SK-N-SH treated with all-trans-retinoic acid at 6 μM for 48 hours (cell line): ENCODE results near the gene ASCC3.
"Not testable (repeated sequence)": the region's sequence is repeated elsewhere in the genome, so short reads cannot be mapped to it uniquely, and the experiment has no call there.

ENCODE experiments used
- ATAC-seq: fragments of 200-7000 bp; cut with Tn5 transposase; 3 replicates; pipeline ENCODE4 v1.9.1; 2020; ENCODE audit warnings: mild to moderate bottlenecking, moderate library complexity
- ARNTL ChIP-seq: fragments of 450-650 bp; formaldehyde crosslinking; IDR thresholded peaks from 2 replicates; pipeline ENCODE4 v1.5.0; 2020; ENCODE audit warnings: low read depth, mild to moderate bottlenecking, moderate library complexity, borderline replicate concordance
- BACH2 ChIP-seq: fragments of 250-450 bp; sonication (Bioruptor Pico); IDR thresholded peaks from 2 replicates; pipeline ENCODE4 v1.9.0; 2021; ENCODE audit warnings: mild to moderate bottlenecking, borderline replicate concordance
- CSDC2 ChIP-seq: fragments of 250-450 bp; sonication (Bioruptor Pico); IDR thresholded peaks from 2 replicates; pipeline ENCODE4 v1.5.0; 2020; ENCODE audit warnings: mild to moderate bottlenecking, moderate library complexity
- CSRNP3 ChIP-seq: fragments of 250-450 bp; sonication (Bioruptor Pico); IDR thresholded peaks from 2 replicates; pipeline ENCODE4 v1.5.1; 2021; ENCODE audit warnings: mild to moderate bottlenecking, moderate library complexity
- ESRRG ChIP-seq: fragments of 250-450 bp; sonication (Bioruptor Pico); IDR thresholded peaks from 2 replicates; pipeline ENCODE4 v1.6.1; 2021; ENCODE audit warnings: mild to moderate bottlenecking
- GLIS3 ChIP-seq: fragments of 250-450 bp; sonication (Bioruptor Pico); IDR thresholded peaks from 2 replicates; pipeline ENCODE4 v1.5.0; 2020; ENCODE audit warnings: mild to moderate bottlenecking, moderate library complexity
- ISL1 ChIP-seq: fragments of 250-450 bp; sonication (Bioruptor Pico); IDR thresholded peaks from 2 replicates; pipeline ENCODE4 v2.1.2; 2022; ENCODE audit warnings: mild to moderate bottlenecking, moderate library complexity
- OSR1 ChIP-seq: fragments of 250-450 bp; sonication (Bioruptor Pico); IDR thresholded peaks from 2 replicates; pipeline ENCODE4 v1.8.0; 2022; ENCODE audit warnings: moderate library complexity, mild to moderate bottlenecking, inconsistent platforms
- PATZ1 ChIP-seq: fragments of 250-450 bp; sonication (Bioruptor Pico); IDR thresholded peaks from 2 replicates; pipeline ENCODE4 v1.8.0; 2020; ENCODE audit warnings: mild to moderate bottlenecking, moderate library complexity, borderline replicate concordance
- POU6F1 ChIP-seq: fragments of 250-450 bp; sonication (Bioruptor Pico); IDR thresholded peaks from 2 replicates; pipeline ENCODE4 v1.8.0; 2021; ENCODE audit warnings: low read depth, mild to moderate bottlenecking, moderate library complexity, borderline replicate concordance
- PPARA ChIP-seq: fragments of 250-450 bp; sonication (Bioruptor Pico); IDR thresholded peaks from 2 replicates; pipeline ENCODE4 v1.5.0; 2020; ENCODE audit warnings: mild to moderate bottlenecking, borderline replicate concordance
- RARB ChIP-seq: fragments of 250-450 bp; sonication (Bioruptor Pico); IDR thresholded peaks from 2 replicates; pipeline ENCODE4 v1.8.0; 2021; ENCODE audit warnings: mild to moderate bottlenecking, moderate library complexity
- SNAI2 ChIP-seq: fragments of 250-450 bp; sonication (Bioruptor Pico); IDR thresholded peaks from 2 replicates; pipeline ENCODE4 v1.5.0; 2020; ENCODE audit warnings: mild to moderate bottlenecking, moderate library complexity
- TCF4 ChIP-seq: fragments of 250-450 bp; sonication (Bioruptor Pico); IDR thresholded peaks from 2 replicates; pipeline ENCODE4 v1.8.0; 2021; ENCODE audit warnings: mild to moderate bottlenecking, moderate library complexity, borderline replicate concordance
- TOX ChIP-seq: fragments of 250-450 bp; sonication (Bioruptor Pico); IDR thresholded peaks from 2 replicates; pipeline ENCODE4 v1.8.0; 2021; ENCODE audit warnings: mild to moderate bottlenecking, moderate library complexity, borderline replicate concordance
- TSHZ2 ChIP-seq: fragments of 250-450 bp; sonication (Bioruptor Pico); IDR thresholded peaks from 2 replicates; pipeline ENCODE4 v1.5.0; 2020; ENCODE audit warnings: mild to moderate bottlenecking, moderate library complexity
- ZC3H10 ChIP-seq: fragments of 250-450 bp; sonication (Bioruptor Pico); IDR thresholded peaks from 2 replicates; pipeline ENCODE4 v1.5.1; 2021; ENCODE audit warnings: mild to moderate bottlenecking, moderate library complexity
- ZFP3 ChIP-seq: fragments of 250-450 bp; sonication (Bioruptor Pico); IDR thresholded peaks from 2 replicates; pipeline ENCODE4 v1.5.0; 2020; ENCODE audit warnings: mild to moderate bottlenecking, moderate library complexity
- ZFP30 ChIP-seq: fragments of 450-650 bp; formaldehyde crosslinking; IDR thresholded peaks from 2 replicates; pipeline ENCODE4 v1.5.0; 2022; ENCODE audit warnings: mild to moderate bottlenecking, moderate library complexity
- ZNF70 ChIP-seq: fragments of 450-650 bp; formaldehyde crosslinking; IDR thresholded peaks from 2 replicates; pipeline ENCODE4 v1.5.0; 2020; ENCODE audit warnings: mild to moderate bottlenecking, moderate library complexity
- ZNF8 ChIP-seq: fragments of 450-650 bp; formaldehyde crosslinking; IDR thresholded peaks from 2 replicates; pipeline ENCODE4 v1.5.0; 2020; ENCODE audit warnings: mild to moderate bottlenecking, moderate library complexity
- TF ChIP-seq, protein P1 (sequence below): fragments of 250-450 bp; sonication (Bioruptor Pico); IDR thresholded peaks from 2 replicates; pipeline ENCODE4 v1.5.1; 2020; ENCODE audit warnings: low read depth, mild to moderate bottlenecking, moderate library complexity

Gene ASCC3

GRCh38 chr6:100892116-100892515 lies 11.0 kb upstream of the ASCC3 start (continued):
- TF ChIP-seq ZC3H10 (CRISPR knock-in tag) (no peak), SNAI2 (CRISPR knock-in tag) (no peak), TOX (CRISPR knock-in tag) (no peak), BACH2 (CRISPR knock-in tag) (no peak), OSR1 (no peak), ZFP30 (CRISPR knock-in tag) (no peak), ARNTL (CRISPR knock-in tag) (no peak), ESRRG (no peak), RARB (CRISPR knock-in tag) (no peak)
- TF ChIP-seq, all 23 proteins: peak for 0

DNA sequence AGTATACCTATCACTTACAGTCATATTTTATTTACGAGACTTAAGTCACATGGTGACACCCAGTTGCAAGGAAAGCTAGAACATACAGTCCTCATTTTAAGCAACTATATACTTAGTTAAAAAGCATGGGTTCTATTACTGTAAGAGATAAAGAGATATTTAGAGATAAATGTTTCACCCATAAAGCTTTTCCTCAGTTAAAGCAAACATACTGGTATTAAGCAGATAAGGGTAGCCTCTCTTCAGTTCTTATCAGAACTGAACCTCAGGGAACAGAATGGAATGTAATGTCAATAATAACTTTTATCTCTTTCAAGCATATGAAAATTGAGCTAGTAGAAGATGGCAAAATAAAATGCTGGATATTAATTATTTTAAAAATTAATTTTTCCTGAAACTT lies 9.9 kb upstream of the ASCC3 start:
- TF ChIP-seq PPARA (no peak), RARB (CRISPR knock-in tag) (no peak), ISL1 (no peak), CSDC2 (CRISPR knock-in tag) (no peak), ZNF8 (CRISPR knock-in tag) (no peak), ARNTL (CRISPR knock-in tag) (no peak), ZC3H10 (CRISPR knock-in tag) (no peak), POU6F1 (CRISPR knock-in tag) (no peak), BACH2 (CRISPR knock-in tag) (no peak), ZFP3 (CRISPR knock-in tag) (no peak)
- ATAC-seq = no peak

GRCh38 chr6:100890646-100891045 lies 9.5 kb upstream of the ASCC3 start:
- ATAC-seq = not testable (repeated sequence)

DNA sequence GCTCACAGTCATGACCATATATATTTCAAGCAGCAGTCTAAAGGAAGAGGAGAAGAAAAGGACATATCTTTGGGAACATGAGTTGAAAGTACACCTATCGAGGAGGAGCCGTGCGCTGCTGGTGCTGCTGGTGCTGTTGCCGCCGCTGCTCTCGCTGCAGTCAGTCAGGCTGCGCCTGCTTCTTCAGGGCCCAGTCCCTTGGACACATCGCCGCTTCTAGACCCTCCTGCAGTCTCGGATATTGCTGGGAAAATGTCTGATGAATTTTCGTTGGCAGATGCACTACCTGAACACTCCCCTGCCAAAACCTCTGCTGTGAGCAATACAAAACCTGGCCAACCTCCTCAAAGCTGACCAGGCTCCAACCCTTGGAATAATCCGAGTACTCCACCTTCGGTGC lies 8.2 kb upstream of the ASCC3 start:
- no peak for ATAC-seq
- TF ChIP-seq ARNTL (CRISPR knock-in tag) (no peak), CSRNP3 (CRISPR knock-in tag) (no peak)
- TF ChIP-seq, all 23 proteins: peak for 0

DNA sequence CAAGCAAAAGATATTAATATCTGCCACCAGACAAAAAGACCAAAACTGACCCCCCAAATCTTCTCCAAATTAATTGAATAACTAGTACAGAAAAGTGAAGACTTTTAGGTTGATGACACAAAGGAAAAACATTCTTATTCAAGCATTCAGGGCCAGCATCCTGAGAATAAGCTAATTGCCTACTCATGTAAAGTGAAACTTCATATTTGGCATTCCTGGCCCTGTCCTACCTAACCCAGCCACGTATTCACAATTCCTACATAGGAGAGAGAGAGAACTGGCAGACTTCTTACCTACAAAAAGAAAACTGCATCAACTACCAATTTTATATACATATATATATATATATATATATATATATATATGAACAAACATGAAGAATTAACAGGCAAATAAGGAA lies 4.9 kb upstream of the ASCC3 start:
- 0 out of 2 replicates have a peak, but pooled peaks have one; percentile 8 for TF ChIP-seq ISL1
- no peak for TF ChIP-seq GLIS3 (CRISPR knock-in tag)
- no peak for ATAC-seq

DNA sequence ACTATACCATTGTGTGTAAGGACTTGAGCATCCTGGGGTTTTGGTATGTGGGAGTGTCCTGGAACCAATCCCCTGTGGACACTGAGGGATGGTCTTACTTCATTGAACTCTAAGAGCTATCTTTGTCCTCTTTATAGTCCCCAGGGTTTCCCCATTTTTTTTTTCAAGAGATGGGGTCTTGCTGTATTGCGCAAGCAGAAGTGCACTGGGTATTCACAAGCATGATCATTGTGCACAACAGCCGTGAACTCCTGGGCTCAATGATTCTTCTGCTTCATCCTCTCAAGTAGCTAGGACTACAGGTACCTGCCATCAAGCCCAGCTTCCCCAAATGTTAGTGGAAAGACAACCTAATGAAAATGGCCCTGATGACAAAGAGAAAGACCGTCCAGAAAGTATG lies 2.2 kb upstream of the ASCC3 start:
- TF ChIP-seq TCF4 (CRISPR knock-in tag) (no peak), ZNF70 (CRISPR knock-in tag) (no peak), PATZ1 (CRISPR knock-in tag) (no peak), ZNF8 (CRISPR knock-in tag) (no peak), ZFP3 (CRISPR knock-in tag) (no peak), SNAI2 (CRISPR knock-in tag) (no peak), CSDC2 (CRISPR knock-in tag) (no peak), OSR1 (no peak), POU6F1 (CRISPR knock-in tag) (no peak), ZFP30 (CRISPR knock-in tag) (no peak), TOX (CRISPR knock-in tag) (no peak), TSHZ2 (CRISPR knock-in tag) (no peak)
- TF ChIP-seq, protein P1, sequence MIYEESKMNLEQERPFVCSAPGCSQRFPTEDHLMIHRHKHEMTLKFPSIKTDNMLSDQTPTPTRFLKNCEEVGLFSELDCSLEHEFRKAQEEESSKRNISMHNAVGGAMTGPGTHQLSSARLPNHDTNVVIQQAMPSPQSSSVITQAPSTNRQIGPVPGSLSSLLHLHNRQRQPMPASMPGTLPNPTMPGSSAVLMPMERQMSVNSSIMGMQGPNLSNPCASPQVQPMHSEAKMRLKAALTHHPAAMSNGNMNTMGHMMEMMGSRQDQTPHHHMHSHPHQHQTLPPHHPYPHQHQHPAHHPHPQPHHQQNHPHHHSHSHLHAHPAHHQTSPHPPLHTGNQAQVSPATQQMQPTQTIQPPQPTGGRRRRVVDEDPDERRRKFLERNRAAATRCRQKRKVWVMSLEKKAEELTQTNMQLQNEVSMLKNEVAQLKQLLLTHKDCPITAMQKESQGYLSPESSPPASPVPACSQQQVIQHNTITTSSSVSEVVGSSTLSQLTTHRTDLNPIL = no peak
- TF ChIP-seq, all 23 proteins: peak for 0
- ATAC-seq = no peak
